ENCODE results near the gene COMMD10. TPM values are rescaled to one million over a fixed set of nuclear protein-coding genes. Genes with fewer than 3 reads are reported as not detected.

COMMD10 gene
- total and polyA plus RNA-seq, 2 of the 8 experiments (the other 6 are each of a cell fraction or from before 2014, with no cell fraction given) = 16.5 to 43.4 TPM

DNA sequence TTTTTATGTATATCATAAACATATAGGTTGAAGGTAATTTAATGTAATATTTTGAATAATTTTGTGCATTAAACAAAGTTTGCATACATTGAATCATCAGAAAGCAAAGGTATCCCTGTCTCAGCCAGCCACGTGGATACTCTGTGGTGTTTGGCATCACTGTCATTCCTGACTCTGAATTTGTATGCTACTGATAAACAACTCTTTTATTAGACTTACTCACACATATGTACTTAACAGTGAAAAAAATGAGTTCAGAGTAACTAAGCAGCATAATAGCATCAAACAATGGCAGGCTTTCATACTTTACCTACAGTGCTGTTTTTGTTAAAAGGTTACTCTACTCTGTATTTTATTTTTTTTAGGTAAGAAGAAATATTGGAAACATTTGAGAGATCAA lies 171.9 kb downstream of the COMMD10 start:
- Histone ChIP-seq H3K27ac (ENCODE audit: low read depth, low read length) (no peak overlapping the region), H3K56ac (replicated peaks; ENCODE audit: insufficient read length, low read depth, low read length) (no peak overlapping the region), H3K9ac (replicated peaks in 1 of 4; ENCODE audit: extremely low read depth in 1 of 4, low read depth in 3 of 4, low read length in 3 of 4) (no peak overlapping the region), H3K23me2 (ENCODE audit: low read depth, low read length) (no peaks in the 10 kb centered on the region), H2BK120ac (replicated peaks; ENCODE audit: low read depth, low read length) (no peak overlapping the region), H3K79me2 (ENCODE audit: control insufficient read depth in 1 of 2, insufficient read depth in 2 of 2, low read length in 2 of 2) (no peaks in the 10 kb centered on the region), H3K36me3 (ENCODE audit: control insufficient read depth in 2 of 4, insufficient read depth in 4 of 4, low read length in 3 of 4) (no peaks in the 10 kb centered on the region), H3K14ac (ENCODE audit: insufficient read length) (no peak overlapping the region), H4K5ac (ENCODE audit: insufficient read length, low read depth, low read length) (no peak overlapping the region), H3K18ac (ENCODE audit: extremely low read depth, low read length) (no peak overlapping the region), H2BK5ac (ENCODE audit: low read depth, low read length) (no peak overlapping the region), H3K4me2 (ENCODE audit: insufficient read depth in 1 of 2, low read depth in 2 of 2, low read length in 2 of 2) (no peak overlapping the region), H3K9me3 (ENCODE audit: insufficient read depth in 2 of 2, low read depth in 1 of 2, low read length in 1 of 2) (no peaks in the 10 kb centered on the region; a peak in 1 of 4 replicates), H3K27me3 (replicated peaks in 1 of 4; ENCODE audit: control insufficient read depth in 3 of 4, extremely low read depth in 1 of 4, insufficient read depth in 3 of 4, low read length in 3 of 4) (no peaks in the 10 kb centered on the region), H2AK5ac (ENCODE audit: low read depth, low read length) (no peak overlapping the region), H3K79me1 (ENCODE audit: low read depth, low read length) (no peaks in the 10 kb centered on the region), H2BK15ac (ENCODE audit: low read length) (no peak overlapping the region), H3K4me3 (ENCODE audit: extremely low read depth in 1 of 4, insufficient read depth in 2 of 4, low read depth in 3 of 4, low read length in 4 of 4) (no peak overlapping the region), H2AFZ (ENCODE audit: low read length) (no peak overlapping the region), H3K4me1 (replicated peaks in 1 of 4; ENCODE audit: control insufficient read depth in 3 of 4, insufficient read depth in 4 of 4, low read length in 3 of 4) (no peaks in the 10 kb centered on the region), H4K8ac (ENCODE audit: extremely low read depth, insufficient read depth, low read length) (no peak overlapping the region), H4K20me1 (replicated peaks in 1 of 2; ENCODE audit: control insufficient read depth in 1 of 2, insufficient read depth in 2 of 2, low read length in 2 of 2) (no peaks in the 10 kb centered on the region), H2BK20ac (ENCODE audit: low read length) (no peak overlapping the region), H3K4ac (replicated peaks; ENCODE audit: insufficient read length, low read depth, low read length) (no peak overlapping the region), H4K91ac (replicated peaks; ENCODE audit: insufficient read length, low read length) (no peak overlapping the region), H3K23ac (ENCODE audit: insufficient read length) (no peak overlapping the region), H2BK12ac (ENCODE audit: low read depth, low read length) (no peak overlapping the region)
- CTCF ChIA-PET (ENCODE audit: partially characterized antibody) = interaction anchor here (1.3 to 1.5 kb wide), 2 partner anchors 17 to 19 kb away, joined by 3 read pairs; no protein-coding TSS in a partner anchor
- DNase-seq (ENCODE audit: low read depth in 1 of 2, low spot score in 2 of 2) = no peak
- TF ChIP-seq TEAD4 (IDR thresholded peaks at IDR 0.05; ENCODE audit: low read depth, low read length) (no peak), SIRT6 (IDR thresholded peaks at IDR 0.05; ENCODE audit: low read length) (no peak), EZH2 (IDR thresholded peaks at IDR 0.05; ENCODE audit: low read depth, low read length, severe bottlenecking) (no peak), POU5F1 (IDR thresholded peaks at IDR 0.05; ENCODE audit: low read depth, low read length) (no peak), RBBP5 (IDR thresholded peaks at IDR 0.05; ENCODE audit: borderline replicate concordance, low read depth, low read length) (no peak), GTF2F1 (IDR thresholded peaks at IDR 0.05; ENCODE audit: borderline replicate concordance, low read depth, low read length) (no peak), MAFK (IDR thresholded peaks at IDR 0.05; ENCODE audit: low read depth, low read length) (no peak), CTBP2 (IDR thresholded peaks at IDR 0.05; ENCODE audit: borderline replicate concordance, insufficient read depth, insufficient read length, low read length) (no peak), BCL11A (IDR thresholded peaks at IDR 0.05; ENCODE audit: low read depth in 2 of 2, low read length in 2 of 2) (no peak), POLR2AphosphoS5 (IDR thresholded peaks at IDR 0.05; ENCODE audit: low read depth, low read length) (no peak)
- WGBS, 2 experiments (ENCODE audit: extremely low coverage in 1 of 2, insufficient coverage in 1 of 2, insufficient read length in 1 of 2, insufficient replicate concordance in 2 of 2, low coverage in 1 of 2, low lambda C conversion rate in 2 of 2, missing lambda C conversion rate in 1 of 2) = 88% methylated on average over 1 of the region's 1 CpG; no CpG with 5 or more reads in 1 of the 2 experiments
- POLR2A ChIA-PET (ENCODE audit: partially characterized antibody) = no interaction called here
- FAIRE-seq = no peak

All from H1 (cell line).